A673 (cell line): ENCODE measurements around the gene KCNQ1OT1. TPM values are rescaled to one million over a fixed set of nuclear protein-coding genes. Genes with fewer than 3 reads are reported as not detected.

Source experiments
- BruUV-seq: library from RNA; stranded (reverse); fragments of 400-500 nt; replicated peaks from 2 replicates; lab custom pipeline; 2021; lab: Mats Ljungman, UMichigan
- CTCF ChIA-PET: fragments of 300-600 bp; sonication (Branson Sonifier 250); formaldehyde crosslinking; loops from one replicate; lab custom pipeline; 2022; ENCODE audit warnings: antibody characterized with exemption; lab: Charles Lee
- POLR2A ChIA-PET: fragments of 300-600 bp; sonication (Branson Sonifier 250); formaldehyde crosslinking; loops from one replicate; lab custom pipeline; 2022; ENCODE audit warnings: antibody characterized with exemption; ENCODE audit not compliant: low non-redundant PET; lab: Charles Lee
- DNase-seq: peaks from one replicate; pipeline ENCODE4 v3.0.0-alpha.2; 2015; ENCODE audit warnings: low spot score
- H3K27ac ChIP-seq: fragments of 200-600 bp; sonication (generic); 2 replicates; pipeline ENCODE4 v1.5.1; 2016; ENCODE audit warnings: mixed run types, low read depth, mild to moderate bottlenecking, mixed read lengths, antibody characterized with exemption, low read length; ENCODE audit not compliant: poor library complexity, severe bottlenecking
- H3K27me3 ChIP-seq: fragments of 200-600 bp; sonication (generic); replicated peaks from 2 replicates; pipeline ENCODE4 v1.6.1; 2017; ENCODE audit warnings: mixed run types, low read depth, mild to moderate bottlenecking, mixed read lengths, antibody characterized with exemption, low read length; ENCODE audit not compliant: insufficient read depth, poor library complexity
- H3K36me3 ChIP-seq: fragments of 200-600 bp; sonication (generic); 2 replicates; pipeline ENCODE4 v1.6.1; 2016; ENCODE audit warnings: mixed run types, mild to moderate bottlenecking, mixed read lengths, antibody characterized with exemption, low read length; ENCODE audit not compliant: insufficient read depth, poor library complexity, severe bottlenecking
- H3K4me1 ChIP-seq: fragments of 200-600 bp; sonication (generic); 2 replicates; pipeline ENCODE4 v1.6.1; 2017; ENCODE audit warnings: mixed run types, mild to moderate bottlenecking, mixed read lengths, antibody characterized with exemption, low read length; ENCODE audit not compliant: insufficient read depth, poor library complexity, severe bottlenecking
- H3K4me3 ChIP-seq: fragments of 200-600 bp; sonication (generic); 2 replicates; pipeline ENCODE4 v1.5.1; 2016; ENCODE audit warnings: low read depth, mixed run types, mild to moderate bottlenecking, mixed read lengths, low read length; ENCODE audit not compliant: poor library complexity, severe bottlenecking
- H3K9me3 ChIP-seq: fragments of 200-600 bp; sonication (generic); 2 replicates; pipeline ENCODE4 v1.6.1; 2016; ENCODE audit warnings: mixed run types, low read depth, mild to moderate bottlenecking, mixed read lengths, antibody characterized with exemption, low read length; ENCODE audit not compliant: poor library complexity, severe bottlenecking
- CTCF ChIP-seq: fragments of 300-800, 200-600 bp; sonication (generic); conservative IDR thresholded peaks from 2 replicates; pipeline ENCODE4 v1.5.1; 2017; ENCODE audit warnings: low read depth, mild to moderate bottlenecking, antibody characterized with exemption, low read length, moderate library complexity, mixed read lengths
- EZH2 ChIP-seq: fragments of 200-600 bp; sonication (generic); IDR thresholded peaks from 2 replicates; pipeline ENCODE4 v1.6.1; 2017; ENCODE audit warnings: borderline replicate concordance, low read depth, mild to moderate bottlenecking, mixed read lengths, antibody characterized with exemption, low read length; ENCODE audit not compliant: poor library complexity, severe bottlenecking
- intact Hi-C: fragments of 100-400 bp; cut with micrococcal nuclease; formaldehyde crosslinking; loops from one replicate; pipeline ENCODE4 v1.10.0; 2022; ENCODE audit not compliant: unreplicated experiment
- total RNA-seq: library from RNA; stranded (reverse); gene quantifications from 2 replicates; pipeline ENCODE4 v1.2.3, GENCODE V29; 2021

KCNQ1OT1 gene
- total RNA-seq, 1 experiment from 2014 or later, result 4.0 TPM

- POLR2A ChIA-PET, result no interaction called here
- Histone ChIP-seq H3K4me3 (no peak overlapping the region), H3K4me1 (no peaks in the 10 kb centered on the region), H3K9me3 (no peaks in the 10 kb centered on the region), H3K36me3 (peaks cover 3% of the 10 kb centered on the region), H3K27me3 (no peaks in the 10 kb centered on the region), H3K27ac (no peak overlapping the region)
- BruUV-seq, result no TSS peak
- intact Hi-C loops, result no loop called here
- CTCF ChIA-PET, result no interaction called here
- TF ChIP-seq EZH2, result no peak
- no peak for TF ChIP-seq CTCF
- DNase-seq, result no peak
Measured at GRCh38 chr11:2691355-2691761, 8.4 kb downstream of the KCNQ1OT1 start.

GRCh38 chr11:2690596-2691354 lies 9.0 kb downstream of the KCNQ1OT1 start:
- ChIA-PET POLR2A (no interaction called here), CTCF (no interaction called here)
- Histone ChIP-seq H3K4me3 (no peak overlapping the region), H3K4me1 (no peaks in the 10 kb centered on the region), H3K36me3 (peaks cover 3% of the 10 kb centered on the region), H3K9me3 (no peaks in the 10 kb centered on the region), H3K27ac (no peak overlapping the region), H3K27me3 (no peaks in the 10 kb centered on the region)
- DNase-seq, result no peak
- TF ChIP-seq EZH2, result no peak
- no peak for TF ChIP-seq CTCF
- intact Hi-C loops, result no loop called here
- no TSS peak for BruUV-seq

- no peak overlapping the region for H3K27ac ChIP-seq
- H3K4me1 ChIP-seq, result no peaks in the 10 kb centered on the region
- peaks cover 3% of the 10 kb centered on the region for H3K36me3 ChIP-seq
- H3K4me3 ChIP-seq, result no peak overlapping the region
- no peaks in the 10 kb centered on the region for H3K9me3 ChIP-seq
- no peak for DNase-seq
- intact Hi-C loops, result no loop called here
- ChIA-PET POLR2A (no interaction called here), CTCF (no interaction called here)
- TF ChIP-seq CTCF (no peak), EZH2 (no peak)
- no TSS peak for BruUV-seq
- no peaks in the 10 kb centered on the region for H3K27me3 ChIP-seq
Measured at GRCh38 chr11:2689651-2690575, 9.9 kb downstream of the KCNQ1OT1 start.
